GM19467 (cell line): Measurements from ENCODE around the gene GPR35.

Source experiments
- ATAC-seq: cut with Tn5 transposase; IDR thresholded peaks from one replicate; pipeline ENCODE4 v1.9.1; 2021; ENCODE audit warnings: mild to moderate bottlenecking, moderate library complexity; ENCODE audit not compliant: unreplicated experiment

Gene GPR35

DNA sequence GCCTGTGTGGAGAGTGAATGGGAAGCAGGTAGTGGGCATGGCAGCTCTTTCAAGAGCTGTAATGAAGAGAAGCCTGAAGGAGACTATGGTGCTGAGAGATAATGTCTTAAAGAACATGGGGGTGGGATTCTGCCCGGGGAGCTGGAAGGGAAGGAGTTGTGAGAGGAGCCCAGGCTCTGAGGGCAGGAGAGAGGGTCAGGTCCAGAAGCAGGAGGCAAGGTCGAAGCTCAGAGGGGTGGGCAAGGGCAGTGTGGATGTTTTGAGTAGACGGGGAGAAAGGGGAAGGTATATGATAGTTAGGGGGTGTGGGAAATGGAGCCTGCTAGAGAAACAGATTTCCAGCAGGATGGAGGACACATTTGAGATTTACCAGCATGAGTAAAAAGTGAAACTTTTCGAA, 36.6 kb upstream of the GPR35 start:
- no peak for ATAC-seq

DNA sequence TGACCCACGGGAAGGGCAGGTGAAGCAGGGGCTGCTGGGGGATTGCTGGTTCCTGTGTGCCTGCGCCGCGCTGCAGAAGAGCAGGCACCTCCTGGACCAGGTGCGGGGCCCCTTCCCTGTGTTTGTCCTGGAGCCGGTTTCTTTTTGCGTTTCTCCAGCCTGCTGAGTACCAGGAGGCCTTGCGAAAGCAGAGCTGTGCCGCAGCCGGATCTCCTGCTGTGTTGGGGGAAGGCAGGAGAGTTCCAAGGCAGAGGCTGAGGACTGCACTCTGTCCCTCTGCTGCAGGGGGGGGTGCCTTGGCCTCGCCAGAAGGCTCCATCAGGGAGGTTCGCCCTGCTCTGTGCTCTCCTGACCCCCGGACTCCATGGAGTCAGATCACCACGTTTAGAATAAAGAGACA, 35.9 kb upstream of the GPR35 start:
- no peak for ATAC-seq

DNA sequence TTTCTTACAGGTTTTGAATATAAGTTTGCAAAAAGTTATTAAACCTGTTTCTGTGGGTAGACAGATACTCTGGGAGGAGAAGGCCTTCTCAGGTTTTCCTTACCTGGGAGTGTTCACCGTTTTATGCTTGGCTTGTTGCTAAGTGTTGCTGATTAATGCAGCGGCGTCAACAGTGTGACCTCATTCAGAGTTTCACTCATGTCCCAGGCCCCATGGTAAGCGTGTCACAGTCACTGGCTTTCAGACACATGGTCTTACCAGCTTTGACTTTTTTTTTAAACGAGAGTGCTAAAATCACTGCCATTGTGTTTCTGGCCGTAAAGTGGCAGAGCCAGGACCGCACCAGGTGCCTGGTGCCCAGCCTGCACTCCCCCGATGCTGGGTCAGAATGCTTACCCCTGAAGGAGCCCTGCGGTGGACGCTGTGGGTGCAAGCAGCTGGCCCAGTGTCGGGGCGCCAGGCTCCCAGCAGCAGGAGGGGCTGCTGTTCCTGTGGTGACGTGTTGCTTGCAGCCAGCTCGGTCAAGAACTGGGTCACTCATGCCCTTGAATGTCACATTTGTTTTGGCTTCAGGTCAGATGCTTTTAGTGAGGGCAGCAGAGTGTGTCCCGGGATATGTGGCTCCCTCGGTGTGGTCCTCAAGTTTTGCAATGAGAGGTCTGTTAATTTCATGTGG, 35.3 kb upstream of the GPR35 start:
- ATAC-seq = no peak

DNA sequence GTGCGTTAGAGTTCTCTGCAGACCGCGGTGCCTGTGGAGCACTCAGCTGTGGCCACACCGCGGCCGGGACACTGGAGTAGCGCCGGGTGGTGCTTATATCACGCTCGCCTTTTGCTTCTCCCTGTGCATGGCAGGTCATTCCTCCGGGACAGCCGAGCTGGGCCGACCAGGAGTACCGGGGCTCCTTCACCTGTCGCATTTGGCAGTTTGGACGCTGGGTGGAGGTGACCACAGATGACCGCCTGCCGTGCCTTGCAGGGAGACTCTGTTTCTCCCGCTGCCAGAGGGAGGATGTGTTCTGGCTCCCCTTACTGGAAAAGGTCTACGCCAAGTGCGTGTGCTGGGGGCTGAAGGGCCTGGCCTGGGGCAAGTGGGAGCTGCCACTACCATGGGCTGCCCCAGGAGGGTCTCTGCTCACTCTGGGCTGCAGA, 34.6 kb upstream of the GPR35 start:
- no peak for ATAC-seq

DNA sequence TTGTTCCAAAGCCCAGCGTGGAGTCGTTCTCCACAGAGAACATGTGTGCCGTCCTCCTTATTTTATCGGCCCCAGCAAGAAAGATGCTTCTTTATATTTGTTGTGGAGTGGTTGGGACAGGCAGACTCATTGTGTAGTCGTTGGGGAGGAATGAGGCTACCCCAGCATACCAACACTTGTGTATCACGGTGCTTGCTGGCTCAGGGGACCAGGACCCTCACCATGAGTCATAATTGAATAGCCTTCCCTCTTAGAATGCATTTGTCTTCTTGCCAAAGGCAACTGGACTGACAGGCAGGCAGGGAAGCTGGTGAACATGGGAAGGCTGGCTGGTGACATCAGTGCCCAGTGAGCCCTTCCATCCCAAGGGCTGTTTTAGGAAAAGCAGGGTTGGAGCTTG, 34.1 kb upstream of the GPR35 start:
- no peak for ATAC-seq

DNA sequence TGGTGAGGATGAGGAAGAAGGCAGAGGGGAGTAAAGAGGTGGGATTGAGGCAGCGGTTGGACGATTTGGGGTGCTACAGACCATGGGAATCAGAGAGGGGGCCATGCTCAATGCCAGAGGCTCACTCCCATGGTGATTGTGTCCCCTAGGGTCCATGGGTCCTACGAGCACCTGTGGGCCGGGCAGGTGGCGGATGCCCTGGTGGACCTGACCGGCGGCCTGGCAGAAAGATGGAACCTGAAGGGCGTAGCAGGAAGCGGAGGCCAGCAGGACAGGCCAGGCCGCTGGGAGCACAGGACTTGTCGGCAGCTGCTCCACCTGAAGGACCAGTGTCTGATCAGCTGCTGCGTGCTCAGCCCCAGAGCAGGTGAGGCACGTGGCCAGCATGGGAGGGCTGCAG, 33.5 kb upstream of the GPR35 start:
- no peak for ATAC-seq

DNA sequence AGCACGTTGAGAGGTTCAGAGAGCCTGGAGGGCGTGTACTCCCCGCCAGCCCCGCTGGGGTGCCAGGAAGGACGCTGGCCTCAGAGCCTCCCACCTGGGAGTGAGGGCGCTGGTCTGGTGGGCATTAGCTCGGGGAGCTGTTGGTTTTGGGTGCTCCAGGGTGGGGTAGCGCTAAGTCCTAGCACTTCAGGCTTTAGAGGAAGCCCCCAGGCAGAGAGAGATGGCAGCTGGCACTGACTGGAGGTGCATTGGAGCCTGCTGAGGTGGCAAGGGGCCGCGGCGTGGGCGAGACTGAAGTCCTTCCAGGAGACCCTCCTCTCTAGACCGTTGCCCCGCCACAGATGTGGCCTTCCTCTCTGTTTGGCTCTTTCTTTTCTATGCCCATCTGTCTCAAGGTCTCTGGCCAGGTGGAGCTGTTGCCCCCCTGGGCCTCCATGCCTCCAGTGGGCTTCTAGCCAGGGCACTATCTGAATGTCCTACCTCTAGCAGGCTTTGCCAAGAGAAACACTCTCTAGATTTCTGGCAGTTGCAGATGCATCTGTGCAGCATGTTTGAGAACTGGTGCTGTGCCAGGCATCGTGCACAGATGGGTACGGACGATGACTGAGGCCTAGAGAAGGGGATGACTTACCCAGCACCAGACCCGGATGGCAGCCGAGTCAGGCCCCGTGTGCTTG, 32.1 kb upstream of the GPR35 start:
- ATAC-seq = no peak

DNA sequence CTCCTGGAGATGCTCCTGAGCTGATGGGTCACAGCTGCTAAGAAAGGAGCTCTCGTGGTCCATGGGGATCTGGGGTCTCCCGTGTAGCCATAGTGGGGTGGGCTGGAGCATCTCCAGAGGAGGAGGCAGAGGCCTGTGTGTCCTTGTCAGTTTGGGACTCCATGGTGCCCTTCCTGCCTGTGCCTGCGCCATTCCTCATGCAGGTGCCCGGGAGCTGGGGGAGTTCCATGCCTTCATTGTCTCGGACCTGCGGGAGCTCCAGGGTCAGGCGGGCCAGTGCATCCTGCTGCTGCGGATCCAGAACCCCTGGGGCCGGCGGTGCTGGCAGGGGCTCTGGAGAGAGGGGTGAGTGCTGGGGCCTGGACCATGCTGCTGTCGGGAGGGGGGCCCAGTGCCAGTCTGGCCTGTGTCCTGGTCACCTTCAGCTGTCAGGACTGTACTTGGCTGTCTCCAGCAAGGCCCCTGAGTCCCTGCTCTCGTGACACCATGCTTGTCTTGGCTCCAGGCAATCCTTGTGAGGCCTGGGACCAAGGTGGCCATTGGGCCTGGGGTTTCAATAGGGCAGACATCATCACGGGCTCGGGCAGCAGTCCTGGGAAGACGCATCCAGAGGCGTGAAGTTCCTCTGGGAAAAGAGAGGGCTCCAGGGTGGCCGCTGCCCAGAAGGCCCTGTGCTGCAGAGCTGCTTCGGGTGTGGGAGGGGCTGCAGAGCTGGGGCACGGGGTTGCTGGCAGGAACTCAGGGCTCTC, 31.4 kb upstream of the GPR35 start:
- no peak for ATAC-seq

DNA sequence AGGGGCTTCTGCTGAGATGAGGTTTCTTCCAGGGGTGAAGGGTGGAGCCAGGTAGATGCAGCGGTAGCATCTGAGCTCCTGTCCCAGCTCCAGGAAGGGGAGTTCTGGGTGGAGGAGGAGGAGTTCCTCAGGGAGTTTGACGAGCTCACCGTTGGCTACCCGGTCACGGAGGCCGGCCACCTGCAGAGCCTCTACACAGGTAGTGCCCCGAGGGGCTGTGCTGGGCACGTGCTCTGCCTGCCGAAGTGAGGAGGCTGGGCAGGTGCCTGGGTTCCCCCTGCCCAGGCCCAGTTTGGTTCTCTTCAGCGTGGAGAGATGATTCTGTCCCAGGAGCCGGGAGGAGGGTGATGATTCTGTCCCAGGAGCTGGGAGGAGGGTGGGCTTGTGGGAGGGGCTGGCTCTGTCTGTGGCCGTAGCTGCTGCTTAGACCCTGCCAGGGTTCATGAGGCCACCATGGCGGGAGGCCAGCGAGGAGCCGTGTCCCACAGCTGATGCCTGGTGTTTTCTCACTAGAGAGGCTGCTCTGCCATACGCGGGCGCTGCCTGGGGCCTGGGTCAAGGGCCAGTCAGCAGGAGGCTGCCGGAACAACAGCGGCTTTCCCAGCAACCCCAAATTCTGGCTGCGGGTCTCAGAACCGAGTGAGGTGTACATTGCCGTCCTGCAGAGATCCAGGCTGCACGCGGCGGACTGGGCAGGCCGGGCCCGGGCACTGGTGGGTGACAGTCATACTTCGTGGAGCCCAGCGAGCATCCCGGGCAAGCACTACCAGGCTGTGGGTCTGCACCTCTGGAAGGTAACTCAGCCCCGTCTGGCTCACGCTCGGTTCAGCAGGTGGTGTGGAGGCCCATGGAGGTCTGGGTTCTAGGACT, 30.5 kb upstream of the GPR35 start:
- no peak for ATAC-seq

DNA sequence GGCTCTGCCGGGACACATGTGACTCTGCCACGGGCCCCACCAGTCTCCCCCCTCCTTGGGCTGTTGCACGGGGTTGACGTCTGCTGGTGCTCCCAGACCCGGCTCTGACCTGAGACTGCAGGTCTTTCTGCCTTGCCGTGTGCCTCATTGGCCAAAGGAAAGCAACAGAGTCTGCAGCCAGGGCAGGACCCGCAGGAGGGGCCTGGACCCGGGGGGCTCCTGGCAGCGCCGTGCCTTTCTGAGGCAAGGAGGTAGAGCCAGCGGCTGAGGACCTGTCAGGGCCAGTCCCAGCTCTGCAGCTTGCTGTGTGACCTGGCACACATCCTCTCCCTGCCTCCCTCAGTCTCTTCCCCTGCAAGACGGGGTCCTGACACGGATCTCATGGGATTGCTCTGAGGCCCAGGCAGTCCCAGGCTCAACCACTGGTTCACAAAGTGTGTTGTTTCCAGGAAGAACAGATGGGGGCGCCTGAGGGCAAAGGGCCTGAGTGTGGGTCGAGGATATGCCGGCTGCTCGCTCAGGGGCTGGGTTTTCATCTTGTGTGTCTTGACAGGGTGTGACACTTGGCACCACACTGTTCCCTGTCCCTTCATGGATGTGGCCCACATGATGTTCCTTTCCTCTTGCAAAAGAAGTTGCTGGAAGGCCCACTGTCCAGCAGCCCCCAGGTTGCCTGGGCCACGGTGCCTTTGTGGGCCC, 29.8 kb upstream of the GPR35 start:
- no peak for ATAC-seq

DNA sequence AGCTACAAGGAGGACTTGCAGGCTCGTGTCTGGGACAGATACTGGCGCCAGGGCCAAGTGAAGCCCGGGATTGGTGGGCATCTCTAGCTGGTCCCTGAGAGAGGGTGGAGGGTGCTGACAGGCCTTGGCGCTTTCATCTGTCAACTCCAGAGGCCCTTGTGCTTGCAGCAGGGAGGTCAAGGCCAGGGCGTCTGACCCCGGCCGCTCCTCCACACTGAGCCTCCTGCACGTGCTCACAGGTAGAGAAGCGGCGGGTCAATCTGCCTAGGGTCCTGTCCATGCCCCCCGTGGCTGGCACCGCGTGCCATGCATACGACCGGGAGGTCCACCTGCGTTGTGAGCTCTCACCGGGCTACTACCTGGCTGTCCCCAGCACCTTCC, 29.2 kb upstream of the GPR35 start:
- no peak for ATAC-seq

DNA sequence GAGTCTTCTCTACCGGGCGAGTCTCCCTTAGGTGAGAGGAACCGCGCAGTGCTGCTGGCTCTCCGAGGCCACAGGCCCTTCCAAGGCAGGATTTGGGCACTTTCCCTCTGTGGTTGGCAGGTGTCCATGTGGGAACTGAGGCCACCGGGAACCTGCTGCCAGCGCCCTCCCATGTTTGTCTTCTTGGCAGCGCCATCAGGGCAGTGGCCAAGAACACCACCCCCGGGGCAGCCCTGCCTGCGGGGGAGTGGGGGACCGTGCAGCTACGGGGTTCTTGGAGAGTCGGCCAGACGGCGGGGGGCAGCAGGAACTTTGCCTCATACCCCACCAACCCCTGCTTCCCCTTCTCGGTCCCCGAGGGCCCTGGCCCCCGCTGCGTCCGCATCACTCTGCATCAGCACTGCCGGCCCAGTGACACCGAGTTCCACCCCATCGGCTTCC, 28.8 kb upstream of the GPR35 start:
- no peak for ATAC-seq

DNA sequence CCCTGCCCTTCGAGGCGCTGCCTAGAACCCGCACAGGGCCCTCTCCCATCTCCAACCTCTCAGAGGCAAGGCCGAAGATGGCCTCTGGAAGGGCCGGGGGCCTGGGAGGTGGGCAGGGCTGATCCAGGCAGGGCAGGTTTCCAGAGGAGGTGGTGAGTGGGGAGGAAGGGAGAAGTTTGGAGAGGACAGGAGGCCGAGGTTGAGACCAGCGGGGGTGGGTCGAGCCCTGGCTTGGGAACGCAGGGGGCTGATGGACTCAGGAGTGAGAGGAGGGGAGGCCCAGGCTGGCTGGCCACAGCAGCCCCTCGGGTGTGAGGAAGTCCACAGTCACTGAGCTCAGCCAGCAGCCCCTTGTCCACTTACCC, 28.2 kb upstream of the GPR35 start:
- no peak for ATAC-seq

DNA sequence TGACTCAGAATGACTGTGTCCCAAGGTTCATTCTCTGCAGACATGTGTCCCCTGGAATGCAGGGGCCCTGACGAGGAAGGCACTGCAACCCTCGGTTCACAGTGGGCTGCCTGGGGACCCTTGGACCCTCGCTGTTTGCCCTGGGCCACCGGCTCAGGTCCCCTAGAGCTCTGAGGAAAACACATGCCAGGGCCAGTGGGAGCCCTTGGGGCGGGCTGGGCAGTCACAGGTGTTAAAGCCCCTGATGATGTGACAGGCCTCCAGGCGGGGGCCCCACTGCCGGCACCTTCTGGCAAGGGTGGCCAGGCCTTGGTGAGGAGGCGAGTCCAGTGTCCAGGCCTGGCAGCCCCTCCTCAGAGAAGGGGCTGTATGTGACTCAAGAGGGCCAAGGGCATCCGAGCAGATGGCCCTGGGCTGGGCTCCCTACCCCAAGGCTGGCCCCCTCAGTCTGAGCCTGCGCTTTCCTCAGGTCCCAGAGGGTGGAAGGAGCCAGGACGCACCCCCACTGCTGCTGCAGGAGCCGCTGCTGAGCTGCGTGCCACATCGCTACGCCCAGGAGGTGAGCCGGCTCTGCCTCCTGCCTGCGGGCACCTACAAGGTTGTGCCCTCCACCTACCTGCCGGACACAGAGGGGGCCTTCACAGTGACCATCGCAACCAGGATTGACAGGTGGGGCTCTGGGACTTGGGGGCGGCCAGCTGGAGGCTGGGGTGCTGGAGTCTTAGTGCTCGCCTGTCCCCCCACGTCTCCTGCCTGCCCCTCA, 27.7 kb upstream of the GPR35 start:
- ATAC-seq = no peak

DNA sequence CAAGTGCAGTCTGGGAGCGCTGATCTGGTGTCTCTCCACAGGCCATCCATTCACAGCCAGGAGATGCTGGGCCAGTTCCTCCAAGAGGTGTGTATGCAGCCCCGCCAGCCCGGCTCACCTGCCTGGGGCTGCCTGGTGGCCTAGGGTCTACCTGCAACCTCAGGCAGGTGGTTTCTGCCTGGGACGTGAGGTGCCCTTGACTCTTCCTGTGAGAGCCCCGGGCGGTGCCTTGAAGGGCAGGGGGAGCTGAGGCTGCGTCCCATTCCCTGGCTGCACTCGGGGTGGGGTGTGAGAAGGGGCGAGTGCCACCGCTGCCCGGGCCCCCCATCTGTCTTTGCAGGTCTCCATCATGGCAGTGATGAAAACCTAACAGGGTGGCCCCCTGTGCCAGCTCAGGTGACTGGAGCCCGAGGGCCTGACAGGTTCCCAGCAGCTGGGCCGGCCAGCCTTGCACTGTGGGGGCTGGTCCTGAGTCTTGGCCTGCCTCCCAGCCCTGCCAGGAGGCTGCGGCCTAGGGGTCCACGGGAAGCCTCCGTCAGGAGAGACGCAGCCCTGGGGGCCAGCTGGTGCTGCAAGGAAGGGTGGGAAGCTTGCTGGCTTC, 26.9 kb upstream of the GPR35 start:
- ATAC-seq = no peak

DNA sequence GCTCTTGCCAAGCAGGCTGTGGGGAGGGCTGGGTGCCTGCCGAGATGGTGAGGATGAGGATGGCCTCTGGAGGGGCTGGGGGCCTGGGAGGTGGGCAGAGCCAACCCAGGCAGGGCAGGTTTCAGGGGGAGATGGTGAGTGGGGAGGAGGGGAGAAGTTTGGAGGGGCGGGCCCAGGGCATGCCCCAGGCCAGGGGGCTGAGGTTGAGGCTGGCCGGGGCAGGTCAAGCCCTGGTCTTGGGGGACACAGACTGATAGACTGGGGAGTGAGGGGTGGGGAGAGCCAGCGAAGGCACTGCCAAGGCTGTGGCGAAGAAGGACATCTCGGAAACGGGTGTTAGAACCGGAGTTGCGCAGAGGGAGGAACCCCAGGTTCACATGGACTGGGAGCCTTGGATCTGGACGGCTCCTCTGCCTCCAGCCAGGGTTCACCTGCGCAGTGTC, 26.1 kb upstream of the GPR35 start:
- no peak for ATAC-seq

DNA sequence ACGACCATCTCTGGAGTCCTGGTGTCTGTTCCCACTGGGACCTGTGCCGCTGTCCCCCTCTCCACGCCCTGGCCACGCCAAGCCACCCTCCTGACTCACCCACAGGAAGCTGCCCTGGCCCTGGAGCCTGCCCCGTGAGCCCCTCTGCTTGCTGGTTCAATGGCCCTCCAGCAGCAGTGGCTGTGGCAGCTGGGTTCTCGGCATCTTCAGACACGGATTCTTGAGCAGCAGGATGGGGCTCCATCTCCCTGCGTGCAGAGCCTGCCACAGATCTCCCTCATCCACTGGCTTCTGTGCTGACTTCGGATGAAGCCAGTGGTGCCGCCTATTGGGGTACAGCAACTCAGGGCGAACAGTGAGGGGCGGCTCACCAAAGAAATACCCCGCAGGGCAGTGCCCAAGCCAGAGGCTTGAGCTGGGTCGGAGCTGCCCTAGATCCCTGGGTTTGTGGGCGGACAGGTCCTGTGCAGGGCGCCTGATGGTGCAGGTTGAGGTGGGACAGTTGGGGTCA, 24.8 kb upstream of the GPR35 start:
- no peak for ATAC-seq

DNA sequence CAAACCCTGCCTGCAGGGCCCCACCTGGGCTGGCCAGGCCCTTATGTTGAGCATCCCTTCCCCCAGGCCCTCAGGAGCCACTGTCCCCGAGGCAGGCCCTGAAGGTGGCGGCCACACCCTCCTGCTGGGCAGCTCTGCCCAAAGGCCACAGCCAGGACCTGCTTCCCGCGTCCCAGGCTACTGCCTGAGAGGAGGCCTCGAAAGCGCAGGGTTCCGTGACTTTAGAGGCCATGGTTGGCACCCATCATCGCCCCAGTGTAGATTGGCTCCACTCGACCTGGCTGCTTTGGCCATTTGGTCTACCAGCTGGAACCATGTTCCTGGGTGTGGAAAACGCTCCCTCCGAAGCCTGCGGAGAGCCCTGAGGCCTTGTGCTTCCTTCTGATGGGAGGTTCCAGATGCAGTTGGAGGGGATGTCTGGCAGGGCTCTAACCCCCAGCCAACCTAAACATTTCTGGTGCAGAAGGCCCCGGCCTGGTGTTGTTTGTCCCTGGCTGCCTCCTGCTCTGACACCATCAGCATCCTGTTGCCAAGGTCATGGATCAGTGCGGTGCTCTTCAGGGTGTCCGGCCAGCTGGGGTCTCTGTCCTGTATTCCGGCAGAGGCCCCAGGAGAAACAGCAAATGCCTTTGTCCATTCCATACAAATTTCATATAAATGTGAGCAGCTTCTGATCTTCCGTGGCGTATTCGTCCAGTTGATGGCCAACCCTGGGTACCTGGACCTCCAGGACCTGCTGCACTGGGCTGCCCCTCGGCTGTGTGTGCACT, 24.0 kb upstream of the GPR35 start:
- no peak for ATAC-seq

DNA sequence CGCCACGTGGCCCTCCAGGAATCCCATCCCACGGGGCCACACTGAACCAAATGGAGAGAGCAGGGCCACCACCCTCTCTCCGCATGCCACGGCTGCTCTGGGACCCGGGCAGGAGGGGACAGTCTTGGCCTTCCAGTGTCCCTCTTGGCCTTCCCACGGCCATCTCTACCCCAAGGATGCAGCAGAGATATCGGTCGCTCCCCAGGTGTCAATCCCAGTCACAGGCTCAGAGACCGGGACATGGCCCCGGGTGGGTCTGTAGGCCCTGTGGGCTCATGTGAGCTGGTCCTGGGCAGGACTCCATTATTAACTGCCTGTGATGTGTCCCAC, 23.5 kb upstream of the GPR35 start:
- ATAC-seq = no peak
